ENCODE results near the gene RANBP3.

Gene RANBP3

DNA sequence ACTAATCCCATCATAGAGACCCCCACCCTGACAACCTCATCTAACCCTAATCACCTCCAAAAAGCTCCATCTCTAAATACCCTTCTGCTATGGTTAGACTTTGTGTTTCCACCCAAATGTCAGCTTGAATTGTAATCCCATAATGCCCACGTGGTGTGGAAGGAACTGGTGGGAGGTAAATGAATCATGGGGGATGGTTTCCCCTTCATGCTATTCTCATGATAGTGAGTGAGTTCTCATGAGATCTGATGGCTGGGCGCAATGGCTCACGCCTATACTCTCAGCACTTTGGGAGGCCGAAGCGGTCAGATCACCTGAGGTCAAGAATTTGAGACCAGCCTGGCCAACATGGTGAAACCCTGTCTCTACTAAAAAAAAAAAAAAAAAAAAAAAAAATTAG is 70.7 kb downstream of the RANBP3 start:
- Histone ChIP-seq H3K27me3 (ENCODE audit: insufficient read depth, poor library complexity, severe bottlenecking) (no peaks in the 10 kb centered on the region), H3K4me1 (ENCODE audit: insufficient read depth, poor library complexity, severe bottlenecking) (peaks cover 16% of the 10 kb centered on the region), H3K4me3 (ENCODE audit: severe bottlenecking) (no peak overlapping the region), H3K27ac (ENCODE audit: poor library complexity, severe bottlenecking) (no peak overlapping the region), H3K36me3 (ENCODE audit: low read depth) (peaks cover 3% of the 10 kb centered on the region), H3K9me3 (ENCODE audit: severe bottlenecking) (no peaks in the 10 kb centered on the region)
- no peak for ATAC-seq (ENCODE audit: low read depth)
- TF ChIP-seq, protein P1, sequence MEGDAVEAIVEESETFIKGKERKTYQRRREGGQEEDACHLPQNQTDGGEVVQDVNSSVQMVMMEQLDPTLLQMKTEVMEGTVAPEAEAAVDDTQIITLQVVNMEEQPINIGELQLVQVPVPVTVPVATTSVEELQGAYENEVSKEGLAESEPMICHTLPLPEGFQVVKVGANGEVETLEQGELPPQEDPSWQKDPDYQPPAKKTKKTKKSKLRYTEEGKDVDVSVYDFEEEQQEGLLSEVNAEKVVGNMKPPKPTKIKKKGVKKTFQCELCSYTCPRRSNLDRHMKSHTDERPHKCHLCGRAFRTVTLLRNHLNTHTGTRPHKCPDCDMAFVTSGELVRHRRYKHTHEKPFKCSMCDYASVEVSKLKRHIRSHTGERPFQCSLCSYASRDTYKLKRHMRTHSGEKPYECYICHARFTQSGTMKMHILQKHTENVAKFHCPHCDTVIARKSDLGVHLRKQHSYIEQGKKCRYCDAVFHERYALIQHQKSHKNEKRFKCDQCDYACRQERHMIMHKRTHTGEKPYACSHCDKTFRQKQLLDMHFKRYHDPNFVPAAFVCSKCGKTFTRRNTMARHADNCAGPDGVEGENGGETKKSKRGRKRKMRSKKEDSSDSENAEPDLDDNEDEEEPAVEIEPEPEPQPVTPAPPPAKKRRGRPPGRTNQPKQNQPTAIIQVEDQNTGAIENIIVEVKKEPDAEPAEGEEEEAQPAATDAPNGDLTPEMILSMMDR (IDR thresholded peaks at IDR 0.05; ENCODE audit: poor library complexity, severe bottlenecking): no peak
- DNase-seq (ENCODE audit: low spot score): no peak

DNA sequence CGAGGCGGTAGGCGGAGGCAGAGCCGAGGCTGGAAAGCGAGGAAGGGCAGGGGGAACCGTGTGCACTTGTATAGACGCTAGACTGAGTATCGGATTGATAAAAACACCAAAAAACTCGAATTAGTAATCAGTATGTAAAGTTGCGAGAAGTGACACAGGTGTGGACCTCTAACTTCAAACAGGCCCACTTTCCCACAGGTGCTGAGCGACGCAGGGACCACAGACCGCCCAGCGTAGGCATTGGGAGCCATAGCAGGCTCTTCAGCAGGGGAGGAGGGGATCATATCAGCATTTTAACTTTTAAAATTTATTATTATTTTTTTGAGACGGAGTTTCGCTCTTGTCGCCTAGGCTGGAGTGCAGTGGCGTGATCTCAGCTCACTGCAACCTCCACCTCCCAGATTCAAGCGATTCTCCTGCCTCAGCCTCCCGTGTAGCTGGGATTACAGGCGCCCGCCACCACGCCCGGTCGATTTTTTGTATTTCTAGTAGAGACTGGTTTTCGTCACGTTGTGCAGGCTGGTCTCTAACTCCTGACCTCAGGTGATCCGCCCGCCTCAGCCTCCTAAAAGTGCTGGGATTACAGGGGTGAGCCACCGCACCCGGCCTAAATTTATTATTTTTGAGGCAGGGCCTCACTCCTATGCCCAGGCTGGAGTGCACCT is 72.7 kb downstream of the RANBP3 start:
- Histone ChIP-seq H3K27ac (ENCODE audit: poor library complexity, severe bottlenecking) (peak overlapping the region; percentile 4), H3K27me3 (ENCODE audit: insufficient read depth, poor library complexity, severe bottlenecking) (no peaks in the 10 kb centered on the region), H3K36me3 (ENCODE audit: low read depth) (peaks cover 11% of the 10 kb centered on the region), H3K9me3 (ENCODE audit: severe bottlenecking) (no peaks in the 10 kb centered on the region), H3K4me1 (ENCODE audit: insufficient read depth, poor library complexity, severe bottlenecking) (peaks cover 10% of the 10 kb centered on the region), H3K4me3 (ENCODE audit: severe bottlenecking) (peak overlapping the region; percentile 58)
- DNase-seq (ENCODE audit: low spot score) (no peak), ATAC-seq (ENCODE audit: low read depth) (no peak)
- TF ChIP-seq, protein P1 (IDR thresholded peaks at IDR 0.05; ENCODE audit: poor library complexity, severe bottlenecking): no peak

GRCh38 chr19:5904352-5905113 is 73.4 kb downstream of the RANBP3 start, which contains the start of gene VMAC:
TSS of gene VMAC (plus strand) at chr19:5904872. CDS start at chr19:5904891, 19 bp downstream.
- Histone ChIP-seq H3K27ac (ENCODE audit: poor library complexity, severe bottlenecking) (peak within 1 kb of the TSS; percentile 80), H3K4me3 (ENCODE audit: severe bottlenecking) (peak within 1 kb of the TSS; percentile 97), H3K36me3 (ENCODE audit: low read depth) (peaks cover 14% of the 10 kb centered on the region), H3K4me1 (ENCODE audit: insufficient read depth, poor library complexity, severe bottlenecking) (peaks cover 3% of the 10 kb centered on the region), H3K27me3 (ENCODE audit: insufficient read depth, poor library complexity, severe bottlenecking) (no peaks in the 10 kb centered on the region), H3K9me3 (ENCODE audit: severe bottlenecking) (no peaks in the 10 kb centered on the region)
- ATAC-seq (ENCODE audit: low read depth) (peak; percentile 87), DNase-seq (ENCODE audit: low spot score) (peak; percentile 100)
- TF ChIP-seq, protein P1 (IDR thresholded peaks at IDR 0.05; ENCODE audit: poor library complexity, severe bottlenecking): no peak

DNA sequence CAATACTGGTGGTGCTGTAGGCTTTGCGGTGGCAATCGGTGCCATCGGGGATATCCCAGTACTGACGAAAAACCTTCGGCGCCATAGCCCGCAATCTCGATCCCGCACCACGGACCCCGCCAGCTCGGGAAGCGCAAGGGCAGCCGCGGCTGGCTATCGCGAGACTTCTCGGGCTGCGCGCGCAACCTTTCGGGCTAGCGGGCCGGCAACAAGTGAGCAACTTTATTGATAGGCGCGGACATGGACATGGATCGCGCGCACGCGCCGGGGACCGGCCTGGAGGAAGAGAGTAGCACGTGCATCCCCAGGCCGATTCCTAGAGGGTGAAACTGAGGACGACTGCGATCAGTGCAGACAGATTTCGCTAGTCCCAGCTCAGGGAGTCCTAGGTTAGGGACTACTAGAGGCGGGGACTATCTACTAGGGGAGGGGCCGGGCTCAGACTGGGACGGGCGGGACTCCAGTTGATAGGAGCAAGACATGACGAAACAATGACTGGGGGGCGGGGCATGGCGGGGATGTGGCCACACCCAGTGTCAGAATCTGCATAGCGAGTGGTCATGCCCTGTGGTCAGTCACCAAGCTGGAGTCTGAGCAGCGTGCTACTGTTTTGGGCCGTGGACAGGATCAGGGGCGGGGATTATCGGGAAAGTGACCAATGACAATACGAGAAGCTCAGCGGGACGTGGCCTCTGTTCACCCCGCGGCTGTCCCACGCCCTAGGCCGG is 74.2 kb downstream of the RANBP3 start, which contains the start of gene NDUFA11:
Gene NDUFA11, minus strand, starts transcription at position 167 of the 728 bp plus-strand sequence. Its CDS starts 82 bp downstream, at position 85.
- H3K27ac ChIP-seq (ENCODE audit: poor library complexity, severe bottlenecking): peak within 1 kb of the TSS; percentile 80
- peaks cover 14% of the 10 kb centered on the region for H3K36me3 ChIP-seq (ENCODE audit: low read depth)
- no peaks in the 10 kb centered on the region for H3K9me3 ChIP-seq (ENCODE audit: severe bottlenecking)
- H3K4me1 ChIP-seq (ENCODE audit: insufficient read depth, poor library complexity, severe bottlenecking): peaks cover 3% of the 10 kb centered on the region
- H3K4me3 ChIP-seq (ENCODE audit: severe bottlenecking): peak within 1 kb of the TSS; percentile 97
- DNase-seq (ENCODE audit: low spot score): peak; percentile 97
- TF ChIP-seq, protein P1 (IDR thresholded peaks at IDR 0.05; ENCODE audit: poor library complexity, severe bottlenecking): no peak
- H3K27me3 ChIP-seq (ENCODE audit: insufficient read depth, poor library complexity, severe bottlenecking): no peaks in the 10 kb centered on the region
- no peak; the same call in none of the 3 replicates for ATAC-seq (ENCODE audit: low read depth)

All from RWPE2 (cell line).